ENCODE measurements around the gene CHTOP.
"Not testable (repeated sequence)": the region's sequence is repeated elsewhere in the genome, so short reads cannot be mapped to it uniquely, and the experiment has no call there.

The CHTOP gene

GRCh38 chr1:153633754-153634665 lies at the start of gene CHTOP:
Gene CHTOP (plus strand): TSS chr1:153634066. CDS start chr1:153636589, 2,523 bp downstream.
- peak; percentile 98 for DNase-seq

GRCh38 chr1:153585006-153585405 lies 48.9 kb upstream of the CHTOP start:
- no peak for DNase-seq

DNA sequence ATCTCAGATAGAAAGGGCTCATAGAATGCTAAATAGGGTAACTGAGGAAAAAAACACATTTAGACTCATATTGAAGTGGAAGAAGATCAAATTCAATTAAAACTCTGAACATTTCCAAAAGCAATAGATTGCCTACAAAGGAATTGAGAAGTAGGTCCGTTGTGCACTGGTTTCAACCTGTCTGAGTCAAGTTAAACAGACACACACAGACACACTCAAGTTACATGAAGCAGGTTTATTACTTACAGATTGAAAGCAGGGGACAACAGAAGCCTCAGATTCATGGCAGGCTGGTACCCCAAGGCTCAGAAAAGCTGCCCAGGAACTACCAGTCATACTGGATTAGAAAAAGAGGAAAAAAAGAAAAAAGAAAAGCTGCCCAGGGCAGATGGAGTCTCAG lies 47.5 kb upstream of the CHTOP start:
- DNase-seq: no peak

- DNase-seq: no peak
These were observed 46.6 kb upstream of the CHTOP start for GRCh38 chr1:153587314-153587713.

DNA sequence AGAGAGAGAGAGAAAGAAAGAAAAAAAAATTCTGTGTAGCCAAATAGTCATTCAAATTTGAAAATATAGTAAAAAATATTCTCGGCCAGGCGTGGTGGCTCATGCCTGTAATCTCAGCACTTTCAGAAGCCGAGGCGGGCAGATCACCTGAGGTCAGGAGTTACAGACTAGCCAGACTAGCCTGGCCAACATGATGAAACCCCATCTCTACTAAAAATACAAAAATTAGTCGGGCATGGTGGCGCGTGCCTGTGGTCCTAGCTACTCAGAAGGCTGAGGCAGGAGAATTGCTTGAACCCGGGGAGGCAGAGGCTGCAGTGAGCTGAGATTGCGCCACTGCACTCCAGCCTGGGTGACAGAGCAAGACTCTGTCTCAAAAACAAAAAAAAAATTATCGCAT lies 45.8 kb upstream of the CHTOP start:
- not testable (repeated sequence) for DNase-seq

GRCh38 chr1:153588482-153588881 lies 45.4 kb upstream of the CHTOP start:
- no peak for DNase-seq

DNA sequence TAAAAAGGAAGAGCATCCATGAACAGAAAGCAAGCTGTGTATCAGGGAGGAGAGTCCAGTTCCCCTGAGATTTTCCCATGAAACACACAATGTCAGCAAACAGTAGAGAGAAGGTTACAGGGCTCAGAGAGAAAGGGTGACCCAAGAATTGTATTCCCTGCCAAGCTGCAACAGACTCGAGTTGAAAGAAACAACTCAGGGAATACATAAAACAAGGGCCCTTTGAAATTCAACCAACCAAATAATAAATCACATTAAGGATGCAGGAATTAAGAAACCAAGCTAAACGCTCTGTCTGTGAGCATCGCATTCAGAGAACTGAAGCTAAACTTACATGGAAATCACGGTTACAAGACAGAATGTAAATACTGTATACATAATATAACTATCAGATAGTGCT lies 41.1 kb upstream of the CHTOP start:
- no peak for DNase-seq

DNA sequence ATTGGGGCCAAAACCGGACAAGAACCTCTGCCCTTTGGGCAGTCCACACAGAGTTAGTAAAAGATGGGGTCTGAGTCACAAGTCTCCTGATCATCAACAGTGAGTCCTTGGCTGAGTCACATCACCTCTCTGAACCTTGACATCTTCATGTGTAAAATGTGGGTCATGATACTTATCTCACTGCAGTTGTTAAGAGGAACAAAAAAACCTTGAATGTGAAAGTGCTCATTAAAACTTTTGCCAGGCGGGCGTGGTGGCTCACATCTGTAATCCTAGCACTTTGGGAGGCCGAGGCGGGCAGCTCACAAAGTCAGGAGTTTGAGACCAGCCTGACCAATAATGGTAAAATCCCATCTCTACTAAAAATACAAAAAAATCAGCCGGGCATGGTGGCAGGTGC lies 36.7 kb upstream of the CHTOP start:
- no peak for DNase-seq

- DNase-seq: no peak
These were observed 35.3 kb upstream of the CHTOP start for GRCh38 chr1:153598309-153599172.

DNA sequence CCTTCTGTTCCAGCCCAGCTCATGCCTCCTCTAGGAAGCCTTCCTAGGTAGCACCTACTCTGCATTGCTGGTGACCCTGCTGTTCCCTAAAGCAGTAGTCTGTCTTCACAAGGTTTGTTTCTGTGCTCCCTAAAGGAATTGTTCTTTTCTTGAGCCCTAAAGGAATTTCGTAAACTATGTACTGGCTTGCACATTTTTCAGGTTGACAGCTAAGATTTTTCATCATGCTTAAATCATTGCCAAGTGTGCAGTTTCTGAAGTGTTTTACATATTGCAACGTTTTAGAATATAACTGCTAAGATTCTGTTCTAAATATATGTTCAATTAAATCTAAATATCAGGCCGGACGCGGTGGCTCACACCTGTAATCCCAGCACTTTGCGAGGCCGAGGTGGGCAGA lies 34.0 kb upstream of the CHTOP start:
- no peak for DNase-seq

- no peak for DNase-seq
These were observed 31.1 kb upstream of the CHTOP start for GRCh38 chr1:153602749-153603148.

GRCh38 chr1:153606194-153606593 lies 27.7 kb upstream of the CHTOP start:
- no peak for DNase-seq

- no peak for DNase-seq
These were observed 26.5 kb upstream of the CHTOP start for GRCh38 chr1:153607381-153607780.

- DNase-seq: no peak
These were observed 25.7 kb upstream of the CHTOP start for GRCh38 chr1:153608089-153608682.

- DNase-seq: no peak
These were observed 24.9 kb upstream of the CHTOP start for GRCh38 chr1:153608742-153609584.

GRCh38 chr1:153609585-153609907 lies 24.3 kb upstream of the CHTOP start:
- DNase-seq: no peak

DNA sequence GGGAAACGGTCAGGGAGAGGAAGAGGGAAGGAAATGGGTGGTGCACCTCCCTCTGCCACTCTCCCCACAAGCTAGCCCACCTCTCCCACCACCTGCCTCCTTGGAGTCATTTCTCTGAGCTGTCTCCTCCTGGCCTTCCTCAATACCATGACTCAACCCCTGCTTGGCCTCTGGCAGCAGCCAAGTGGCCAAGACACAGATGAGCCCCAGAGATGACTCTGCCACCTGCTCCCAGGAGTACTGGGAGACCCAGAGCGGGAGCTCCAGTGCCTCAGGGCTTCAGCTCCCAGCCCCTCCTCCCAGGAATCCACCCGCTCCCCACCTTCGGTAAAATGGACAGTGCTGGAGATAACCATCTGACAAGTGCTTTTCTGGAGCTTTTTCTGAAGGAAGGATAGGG lies 23.5 kb upstream of the CHTOP start:
- no peak for DNase-seq

- DNase-seq: no peak
These were observed 23.0 kb upstream of the CHTOP start for GRCh38 chr1:153610811-153611301.

GRCh38 chr1:153611356-153611755 lies 22.5 kb upstream of the CHTOP start:
- DNase-seq: no peak

DNA sequence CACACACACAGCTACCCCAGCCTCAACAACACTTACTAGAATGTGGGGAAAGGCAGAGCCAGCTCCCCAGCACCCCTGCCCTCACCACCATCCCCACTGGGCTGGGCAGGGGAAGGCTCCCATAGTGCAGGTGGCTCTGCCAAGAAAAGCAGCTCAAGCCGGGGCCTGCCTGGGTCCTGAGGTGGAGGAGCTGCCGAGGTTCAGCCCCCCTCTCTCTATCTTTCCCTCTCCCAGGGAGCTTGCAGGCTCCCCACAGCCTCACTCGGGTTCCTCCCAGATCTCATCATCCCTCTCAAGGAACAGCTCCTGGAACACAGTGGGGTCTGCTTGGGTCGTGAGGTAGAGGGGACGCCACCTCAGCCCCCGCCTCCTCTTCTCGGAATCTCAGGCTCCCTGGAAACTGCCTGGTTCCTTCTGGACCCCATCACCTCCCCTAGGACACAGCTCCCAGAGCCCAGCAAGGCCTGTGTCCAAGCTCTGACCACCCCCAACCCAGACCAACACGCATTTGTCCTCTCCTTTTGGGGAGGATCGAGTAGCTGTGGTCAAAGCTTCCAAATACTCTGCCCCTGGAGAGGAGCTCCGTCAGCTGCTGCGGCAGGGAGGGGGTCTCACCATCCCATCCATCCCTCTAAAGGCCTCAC lies 21.6 kb upstream of the CHTOP start:
- DNase-seq: no peak

GRCh38 chr1:153612755-153613331 lies 21.0 kb upstream of the CHTOP start, which contains the start of gene S100A16:
Gene S100A16 (minus strand): TSS chr1:153613137. CDS start chr1:153608151, 4,986 bp downstream.
- DNase-seq: no peak
